SK-N-MC (cell line): Measurements from ENCODE around the gene RNFT1.
A peak's percentile ranks its signal among the peaks of the same experiment; 100 is the strongest.

Experiments
- EZH2 ChIP-seq: fragments of 200-600 bp; sonication (generic); IDR thresholded peaks from one replicate; pipeline ENCODE4 v1.6.1; 2017; ENCODE audit warnings: antibody characterized with exemption
- POLR2AphosphoS5 ChIP-seq: IDR thresholded peaks from 2 replicates; pipeline ENCODE4 v1.6.1; 2012; ENCODE audit warnings: mild to moderate bottlenecking, low read depth, low read length, borderline replicate concordance

DNA sequence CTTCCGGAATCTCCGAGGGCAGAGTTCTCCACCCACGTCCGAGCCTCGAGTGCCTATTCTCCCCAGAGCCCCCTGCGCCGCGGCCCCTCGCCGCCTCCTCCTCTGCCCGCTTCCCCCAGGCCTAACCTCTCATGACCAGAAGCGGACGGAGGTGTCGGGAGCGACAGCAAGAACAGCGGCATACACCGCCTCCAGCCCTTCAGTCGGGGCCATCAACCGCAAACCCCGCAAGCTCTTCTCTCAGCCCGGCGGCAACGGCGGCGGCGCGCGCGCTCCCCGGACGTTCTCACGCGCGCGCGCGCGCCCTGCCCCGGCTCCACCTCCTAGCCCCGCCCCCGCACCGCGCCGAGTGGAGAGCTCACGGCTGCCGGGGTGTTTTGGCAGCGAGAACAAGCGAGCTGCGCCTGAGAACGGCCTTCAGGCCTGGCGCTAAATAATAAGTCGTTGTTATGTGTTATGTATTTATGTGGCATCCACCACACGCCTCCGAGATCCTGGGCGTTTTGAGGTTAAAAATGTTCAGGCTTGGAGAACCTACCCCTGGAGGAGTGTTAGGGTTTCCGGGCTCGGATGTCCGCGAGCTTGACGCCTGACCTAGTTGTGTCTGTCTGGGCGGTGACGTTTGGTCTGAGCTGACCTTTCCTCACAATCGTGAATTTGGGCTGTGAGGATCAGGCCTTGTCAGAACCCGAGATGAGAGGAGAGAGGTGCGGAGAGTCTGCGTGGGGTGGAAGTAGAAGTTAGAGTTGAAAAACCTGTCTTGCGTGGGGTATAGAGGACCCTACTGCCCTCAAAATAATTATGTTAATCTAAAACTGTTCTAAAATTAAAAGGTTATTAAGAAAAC, at the start of gene RNFT1:
- TF ChIP-seq POLR2AphosphoS5 (peak; percentile 82), EZH2 (no peak)
